DMS53 (cell line): Measurements from ENCODE around the gene FANCL.
"Not testable (repeated sequence)": the region's sequence is repeated elsewhere in the genome, so short reads cannot be mapped to it uniquely, and the experiment has no call there.

Experiments used
- DNase-seq: peaks from one replicate; lab custom pipeline; 2025; lab: John Stamatoyannopoulos, UW

FANCL gene

GRCh38 chr2:58206785-58207184 is 34.3 kb downstream of the FANCL start:
- no peak for DNase-seq

DNA sequence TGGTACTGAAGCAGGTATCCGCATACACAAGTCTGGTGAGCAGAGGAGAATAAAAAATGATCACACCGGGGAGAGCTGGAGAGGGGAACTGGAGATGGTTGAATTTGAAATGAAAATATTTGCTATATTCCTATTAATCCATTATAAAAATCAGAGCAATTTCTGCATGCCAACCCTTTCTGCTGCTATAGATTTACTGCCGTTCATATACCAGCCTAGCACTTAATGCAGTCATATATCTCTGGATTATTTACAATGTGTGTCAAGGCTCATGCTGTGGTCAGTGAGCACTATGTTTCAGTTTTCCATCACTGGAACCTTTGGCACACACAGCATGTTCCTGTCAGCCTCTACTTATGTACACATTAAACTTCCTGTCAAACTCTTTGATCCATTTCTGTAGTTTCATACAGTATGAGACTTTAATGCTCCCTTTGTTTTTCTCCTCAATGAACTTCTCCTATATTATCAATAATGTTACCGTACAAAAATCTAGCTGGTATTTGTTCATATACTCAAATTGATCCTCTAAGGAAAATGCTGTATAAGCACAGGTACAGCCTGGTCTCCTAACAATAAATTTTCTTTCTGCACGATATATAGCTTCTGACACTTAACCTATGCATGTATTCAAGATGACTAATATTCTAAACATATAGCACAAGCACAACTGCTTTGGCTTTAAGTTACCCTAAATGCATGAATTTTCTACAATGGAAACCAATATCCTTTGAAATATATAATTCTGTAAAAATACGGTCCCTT is 36.7 kb downstream of the FANCL start:
- DNase-seq = peak; percentile 64

DNA sequence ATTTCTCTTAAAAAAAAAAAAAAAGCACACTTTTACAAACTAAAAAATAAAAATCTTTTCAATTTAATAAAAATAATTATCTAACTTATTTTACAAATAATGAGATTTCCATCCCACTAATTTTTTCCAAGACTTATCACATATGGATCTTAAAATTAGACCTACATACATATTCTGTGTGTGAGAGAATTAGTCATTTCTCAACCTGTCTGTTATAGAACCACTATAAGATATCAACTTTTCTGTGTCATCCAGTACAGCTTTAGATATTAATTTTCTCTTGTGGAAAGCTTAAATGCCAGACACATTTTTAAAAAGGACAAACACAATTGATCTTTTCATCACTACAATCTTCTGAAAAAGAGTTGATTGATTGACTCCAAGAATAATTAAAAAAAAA is 38.1 kb downstream of the FANCL start:
- DNase-seq = no peak

DNA sequence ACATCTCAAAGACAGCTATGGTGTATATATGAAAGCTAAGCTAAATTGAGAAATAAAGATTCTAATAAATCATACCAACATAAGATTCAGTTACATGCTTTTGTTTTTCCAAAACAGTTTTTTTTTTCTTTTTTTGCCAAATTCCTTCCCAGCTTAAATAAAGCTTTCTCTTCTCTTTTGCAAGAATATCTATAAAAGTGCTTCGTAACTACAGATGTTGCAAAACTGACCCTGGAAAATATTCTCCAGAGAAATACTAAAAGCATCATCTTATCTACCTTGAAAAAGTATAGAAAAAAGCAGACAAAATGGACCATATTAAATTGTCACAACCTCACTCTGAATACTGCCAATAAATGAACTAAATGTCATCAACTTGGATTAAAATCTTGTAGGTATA is 38.7 kb downstream of the FANCL start:
- DNase-seq = no peak

GRCh38 chr2:58197894-58198293 is 43.2 kb downstream of the FANCL start:
- DNase-seq = no peak

- DNase-seq = no peak
These were observed 45.5 kb downstream of the FANCL start for GRCh38 chr2:58195662-58196061.

- DNase-seq = no peak
These were observed 46.7 kb downstream of the FANCL start for GRCh38 chr2:58194458-58194857.

GRCh38 chr2:58187022-58187421 is 54.1 kb downstream of the FANCL start:
- not testable (repeated sequence) for DNase-seq

GRCh38 chr2:58186501-58186900 is 54.6 kb downstream of the FANCL start:
- DNase-seq = no peak

GRCh38 chr2:58182527-58182926 is 58.6 kb downstream of the FANCL start:
- DNase-seq = no peak

DNA sequence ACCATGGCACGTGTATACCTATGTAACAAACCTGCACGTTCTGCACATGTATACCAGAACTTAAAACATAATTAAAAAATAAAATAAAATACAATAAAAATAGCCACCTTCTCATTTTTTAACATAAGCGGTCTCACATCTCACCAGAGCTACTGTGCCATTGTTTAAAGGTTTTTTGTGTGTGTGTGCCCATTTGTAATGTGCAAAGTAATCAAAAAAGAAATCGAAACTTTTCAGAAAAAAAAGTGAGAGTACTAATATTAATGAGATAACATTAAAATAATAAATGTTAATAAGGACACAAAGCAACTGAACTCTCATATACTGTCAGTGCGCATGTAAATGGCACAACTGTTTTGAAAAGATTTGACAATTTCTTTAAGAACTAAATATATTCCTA is 60.5 kb downstream of the FANCL start:
- DNase-seq = no peak

GRCh38 chr2:58180175-58180574 is 61.0 kb downstream of the FANCL start:
- not testable (repeated sequence) for DNase-seq

DNA sequence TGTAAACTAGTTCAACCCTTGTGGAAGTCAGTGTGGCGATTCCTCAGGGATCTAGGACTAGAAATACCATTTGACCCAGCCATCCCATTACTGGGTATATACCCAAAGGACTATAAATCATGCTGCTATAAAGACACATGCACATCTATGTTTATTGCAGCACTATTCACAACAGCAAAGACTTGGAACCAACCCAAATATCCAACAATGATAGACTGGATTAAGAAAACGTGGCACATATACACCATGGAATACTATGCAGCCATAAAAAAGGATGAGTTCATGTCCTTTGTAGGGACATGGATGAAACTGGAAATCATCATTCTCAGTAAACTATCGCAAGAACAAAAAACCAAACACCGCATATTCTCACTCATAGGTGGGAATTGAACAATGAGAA is 63.9 kb downstream of the FANCL start:
- not testable (repeated sequence) for DNase-seq

GRCh38 chr2:58171831-58172230 is 69.3 kb downstream of the FANCL start:
- not testable (repeated sequence) for DNase-seq

DNA sequence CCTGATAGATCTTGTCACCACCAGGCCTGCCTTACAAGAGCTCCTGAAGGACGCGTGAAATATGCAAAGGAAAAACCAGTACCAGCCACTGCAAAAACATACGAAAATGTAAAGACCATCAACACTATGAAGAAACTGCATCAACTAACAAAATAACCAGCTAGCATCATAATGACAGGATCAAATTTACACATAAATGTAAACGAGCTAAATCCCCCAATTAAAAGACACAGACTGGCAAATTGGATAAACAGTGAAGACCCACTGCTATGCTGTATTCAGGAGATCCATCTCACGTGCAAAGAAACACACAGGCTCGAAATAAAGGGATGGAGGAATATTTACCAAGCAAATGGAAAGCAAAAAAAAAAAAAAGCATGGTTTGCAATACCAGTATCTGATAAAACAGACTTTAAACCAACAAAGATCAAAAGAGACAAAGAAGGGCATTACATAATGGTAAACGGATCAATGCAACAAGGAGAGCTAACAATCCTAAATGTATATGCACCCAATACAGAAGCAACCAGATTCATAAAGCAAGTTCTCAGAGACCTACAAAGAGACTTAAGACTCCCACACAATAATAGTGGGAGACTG is 70.7 kb downstream of the FANCL start:
- DNase-seq = not testable (repeated sequence)

DNA sequence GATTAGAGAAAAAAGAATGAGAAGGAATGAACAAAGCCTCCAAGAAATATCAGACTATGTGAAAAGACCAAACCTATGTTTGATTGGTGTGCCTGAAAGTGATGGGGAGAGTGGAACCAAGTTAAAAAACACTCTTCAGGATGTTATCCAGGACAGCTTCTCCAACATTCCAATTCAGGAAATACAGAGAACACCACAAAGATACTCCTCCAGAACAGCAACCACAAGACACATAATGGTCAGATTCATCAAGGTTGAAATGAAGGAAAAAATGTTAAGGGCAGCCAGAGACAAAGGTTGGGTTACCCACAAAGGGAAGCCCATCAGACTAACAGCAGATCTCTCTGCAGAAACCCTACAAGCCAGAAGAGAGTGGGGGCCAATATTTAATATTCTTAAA is 71.3 kb downstream of the FANCL start:
- DNase-seq = not testable (repeated sequence)

GRCh38 chr2:58168130-58168529 is 73.0 kb downstream of the FANCL start:
- DNase-seq = not testable (repeated sequence)

GRCh38 chr2:58163913-58164312 is 77.2 kb downstream of the FANCL start:
- no peak for DNase-seq

DNA sequence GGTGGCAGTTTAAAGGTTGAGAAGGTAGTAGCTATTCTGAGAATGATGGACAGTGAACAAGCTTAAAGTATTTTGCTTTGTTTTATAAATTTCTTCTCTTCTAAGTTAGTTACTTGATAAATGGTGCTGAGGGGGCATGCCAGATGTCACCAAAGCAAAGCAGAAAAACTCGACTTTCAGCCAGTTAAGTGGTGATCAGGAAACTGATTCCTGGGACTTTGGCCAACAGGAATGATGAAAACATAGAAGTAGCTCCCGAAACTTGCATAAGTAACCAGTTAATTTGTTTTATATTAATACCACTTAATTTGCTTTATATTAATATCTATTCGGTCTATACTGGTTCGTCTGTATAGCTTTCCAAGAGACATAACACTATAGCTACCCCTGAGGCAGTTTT is 82.6 kb downstream of the FANCL start:
- no peak for DNase-seq

DNA sequence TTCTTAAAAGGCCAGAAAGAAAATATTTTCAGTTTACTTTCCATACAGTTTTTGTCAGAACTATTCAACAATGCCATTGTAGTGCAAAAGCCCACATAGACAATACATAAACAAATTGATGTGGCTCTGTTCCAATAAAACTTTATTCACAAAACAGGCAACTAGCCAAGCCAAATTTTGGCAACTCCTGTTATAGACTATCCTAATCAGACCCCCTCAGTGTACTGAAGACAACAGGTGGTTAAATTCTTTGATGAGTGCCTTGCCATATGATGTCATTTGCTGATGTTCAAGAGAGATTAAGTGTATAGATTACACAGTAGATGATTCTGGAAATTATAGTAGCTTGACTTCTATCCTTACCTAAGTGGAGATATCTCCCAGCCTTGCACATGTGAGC is 83.4 kb downstream of the FANCL start:
- no peak for DNase-seq

GRCh38 chr2:58156780-58157179 is 84.3 kb downstream of the FANCL start:
- DNase-seq = no peak

- DNase-seq = peak; percentile 83
These were observed 85.9 kb downstream of the FANCL start for GRCh38 chr2:58155160-58155778.

- peak; percentile 57 for DNase-seq
These were observed 94.4 kb downstream of the FANCL start for GRCh38 chr2:58146707-58147106.
